ENCODE results near the gene CBARP. TPM values are rescaled to one million over a fixed set of nuclear protein-coding genes. Genes with fewer than 3 reads are reported as not detected.

Gene CBARP
- total and polyA plus RNA-seq, 2 donors from 2014 or later, result 1.0 to 1.1 TPM

DNA sequence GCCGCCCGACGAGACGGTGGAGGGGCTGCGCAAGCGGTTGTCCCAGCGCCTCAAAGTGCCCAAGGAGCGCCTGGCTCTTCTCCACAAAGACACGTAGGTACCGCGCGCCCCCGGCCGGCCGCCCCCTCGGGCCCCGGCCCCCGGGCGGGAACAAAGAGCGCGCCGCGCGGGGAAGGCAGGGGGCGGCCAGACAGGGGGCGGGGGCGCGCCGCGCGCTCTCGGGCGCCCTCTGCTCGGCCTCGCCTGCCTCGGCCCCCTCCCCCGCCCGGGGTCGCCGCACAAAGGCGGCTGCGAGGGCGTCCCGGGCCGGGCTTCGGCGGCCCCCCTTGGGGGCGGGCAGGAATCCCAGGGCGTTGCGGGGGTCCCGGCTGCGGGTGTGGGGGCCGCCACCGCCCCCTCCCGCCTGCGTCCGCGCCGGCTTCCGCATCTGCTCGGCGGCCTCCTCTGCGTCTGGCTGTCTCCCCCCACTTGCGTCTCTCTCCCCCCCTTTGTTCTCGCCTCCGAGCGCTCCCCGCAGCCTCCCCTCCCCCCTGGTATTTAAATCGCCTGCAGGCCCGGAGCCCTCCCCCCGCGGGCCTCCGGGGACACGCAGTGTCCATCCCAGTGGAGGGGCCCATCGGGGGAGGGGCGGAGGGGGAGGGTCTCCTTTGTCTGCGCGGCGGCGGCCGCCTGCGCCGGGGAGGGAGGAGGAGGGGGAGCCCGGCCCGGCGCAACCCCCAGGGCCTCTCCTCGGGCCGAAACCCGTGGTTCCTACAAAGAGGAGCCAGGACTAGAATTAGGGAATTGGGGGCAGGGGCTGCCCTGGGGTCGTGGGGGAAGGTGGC, 12.8 kb upstream of the CBARP start:
- Histone ChIP-seq H3K4me3 (ENCODE audit: low read length in 3 of 3) (peak overlapping the region; percentile 61 to 73 (median 69)), H3K9me3 (ENCODE audit: control insufficient read depth in 2 of 3, insufficient read depth in 1 of 3, low read length in 3 of 3) (no peaks in the 10 kb centered on the region), H3K9ac (ENCODE audit: low read length in 3 of 3) (peak overlapping the region in 2 of 3 donors; percentile 32 to 88), H3K27ac (ENCODE audit: low read depth in 2 of 2, low read length in 2 of 2) (peak overlapping the region; percentile 97), H3K4me1 (ENCODE audit: control insufficient read depth in 2 of 3, insufficient read depth in 2 of 3, low read depth in 1 of 3, low read length in 3 of 3) (peaks cover 0 to 38% (median 16%) of the 10 kb centered on the region in 3 donors), H3K27me3 (ENCODE audit: control insufficient read depth, insufficient read depth, low read length) (no peaks in the 10 kb centered on the region), H3K36me3 (ENCODE audit: control insufficient read depth in 2 of 3, insufficient read depth in 3 of 3, low read length in 3 of 3) (peaks cover 3 to 21% (median 10%) of the 10 kb centered on the region in 3 donors)
- intact Hi-C loops (cut with DNase I), result no loop called here
- DNase-seq (peak; percentile 85 to 93 (median 93)), FAIRE-seq (no peak)
- TF ChIP-seq, protein P1, sequence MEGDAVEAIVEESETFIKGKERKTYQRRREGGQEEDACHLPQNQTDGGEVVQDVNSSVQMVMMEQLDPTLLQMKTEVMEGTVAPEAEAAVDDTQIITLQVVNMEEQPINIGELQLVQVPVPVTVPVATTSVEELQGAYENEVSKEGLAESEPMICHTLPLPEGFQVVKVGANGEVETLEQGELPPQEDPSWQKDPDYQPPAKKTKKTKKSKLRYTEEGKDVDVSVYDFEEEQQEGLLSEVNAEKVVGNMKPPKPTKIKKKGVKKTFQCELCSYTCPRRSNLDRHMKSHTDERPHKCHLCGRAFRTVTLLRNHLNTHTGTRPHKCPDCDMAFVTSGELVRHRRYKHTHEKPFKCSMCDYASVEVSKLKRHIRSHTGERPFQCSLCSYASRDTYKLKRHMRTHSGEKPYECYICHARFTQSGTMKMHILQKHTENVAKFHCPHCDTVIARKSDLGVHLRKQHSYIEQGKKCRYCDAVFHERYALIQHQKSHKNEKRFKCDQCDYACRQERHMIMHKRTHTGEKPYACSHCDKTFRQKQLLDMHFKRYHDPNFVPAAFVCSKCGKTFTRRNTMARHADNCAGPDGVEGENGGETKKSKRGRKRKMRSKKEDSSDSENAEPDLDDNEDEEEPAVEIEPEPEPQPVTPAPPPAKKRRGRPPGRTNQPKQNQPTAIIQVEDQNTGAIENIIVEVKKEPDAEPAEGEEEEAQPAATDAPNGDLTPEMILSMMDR (IDR thresholded peaks at IDR 0.05; ENCODE audit: borderline replicate concordance, extremely low read depth, insufficient read depth), result no peak

DNA sequence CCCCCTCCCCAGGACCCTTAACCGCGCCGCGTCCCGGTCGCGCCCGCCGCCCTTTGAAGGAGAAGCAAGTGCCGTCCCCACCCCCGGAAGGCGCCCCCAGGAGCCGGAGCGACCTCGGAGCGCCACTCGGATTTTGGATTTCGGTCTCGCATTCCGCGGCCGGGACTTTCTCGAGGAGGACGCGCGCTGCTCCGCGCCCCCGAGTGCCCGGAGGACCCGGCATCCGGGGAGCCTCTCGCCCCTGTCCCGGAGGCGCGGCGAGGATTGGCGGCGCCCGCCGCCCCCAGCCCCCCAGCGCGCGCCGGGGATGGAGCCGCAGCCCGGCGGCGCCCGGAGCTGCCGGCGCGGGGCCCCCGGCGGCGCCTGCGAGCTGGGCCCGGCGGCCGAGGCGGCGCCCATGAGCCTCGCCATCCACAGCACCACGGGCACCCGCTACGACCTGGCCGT, 12.2 kb upstream of the CBARP start:
- TF ChIP-seq, protein P1 (IDR thresholded peaks at IDR 0.05; ENCODE audit: borderline replicate concordance, extremely low read depth, insufficient read depth), result no peak
- H3K9me3 ChIP-seq (ENCODE audit: control insufficient read depth in 2 of 3, insufficient read depth in 1 of 3, low read length in 3 of 3), result no peaks in the 10 kb centered on the region
- H3K9ac ChIP-seq (ENCODE audit: low read length in 3 of 3), result peak overlapping the region in 1 of 3 donors; percentile 55
- H3K36me3 ChIP-seq (ENCODE audit: control insufficient read depth in 2 of 3, insufficient read depth in 3 of 3, low read length in 3 of 3), result peaks cover 3 to 15% (median 4%) of the 10 kb centered on the region in 3 donors
- H3K27ac ChIP-seq (ENCODE audit: low read depth in 2 of 2, low read length in 2 of 2), result peak overlapping the region; percentile 92
- peak overlapping the region; percentile 36 to 60 (median 48) for H3K4me3 ChIP-seq (ENCODE audit: low read length in 3 of 3)
- intact Hi-C loops (cut with DNase I), result no loop called here
- DNase-seq (no peak), FAIRE-seq (no peak)
- no peaks in the 10 kb centered on the region for H3K27me3 ChIP-seq (ENCODE audit: control insufficient read depth, insufficient read depth, low read length)
- H3K4me1 ChIP-seq (ENCODE audit: control insufficient read depth in 2 of 3, insufficient read depth in 2 of 3, low read depth in 1 of 3, low read length in 3 of 3), result peaks cover 0 to 34% (median 16%) of the 10 kb centered on the region in 3 donors

DNA sequence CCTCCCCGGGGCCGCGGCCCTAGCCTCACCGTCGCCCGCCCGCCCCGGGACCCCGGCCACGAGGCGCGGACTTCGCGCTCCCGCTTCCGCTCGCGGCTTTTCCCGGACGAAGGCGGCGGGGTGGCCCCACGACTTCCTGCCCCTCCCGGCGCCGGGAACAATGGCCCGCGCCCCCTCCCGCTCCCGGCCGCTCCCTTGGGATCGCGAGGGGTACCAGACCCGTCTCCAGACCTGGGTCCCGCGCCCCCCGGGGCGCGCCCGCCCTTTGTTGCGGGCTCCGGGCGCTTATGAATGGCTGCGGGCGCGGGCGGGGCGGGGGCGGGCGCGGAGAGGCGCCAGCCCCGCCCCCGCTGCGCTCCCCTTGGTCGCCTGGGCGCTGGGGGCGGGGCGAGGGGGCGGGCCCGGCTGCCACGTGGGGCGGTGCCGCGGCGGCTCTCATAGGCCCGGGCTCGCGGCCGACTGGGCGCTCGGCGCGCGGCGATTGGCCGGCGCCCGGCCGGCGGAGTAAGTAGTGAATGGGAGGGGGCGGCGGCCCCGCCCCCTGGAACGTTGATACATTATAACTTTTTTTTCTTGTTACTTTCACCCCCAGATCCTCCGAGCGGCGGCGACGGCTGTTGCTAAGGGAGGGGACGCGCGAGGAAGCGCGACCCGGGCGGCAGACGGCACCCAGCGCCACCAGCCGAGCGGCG, 11.6 kb upstream of the CBARP start:
- peaks cover 0 to 9% (median under 1%) of the 10 kb centered on the region in 3 donors for H3K36me3 ChIP-seq (ENCODE audit: control insufficient read depth in 2 of 3, insufficient read depth in 3 of 3, low read length in 3 of 3)
- no peaks in the 10 kb centered on the region for H3K9me3 ChIP-seq (ENCODE audit: control insufficient read depth in 2 of 3, insufficient read depth in 1 of 3, low read length in 3 of 3)
- H3K9ac ChIP-seq (ENCODE audit: low read length in 3 of 3), result peak overlapping the region in 1 of 3 donors; percentile 55
- intact Hi-C loops (cut with DNase I), result no loop called here
- H3K27ac ChIP-seq (ENCODE audit: low read depth in 2 of 2, low read length in 2 of 2), result peak overlapping the region; percentile 96 to 99
- H3K4me1 ChIP-seq (ENCODE audit: control insufficient read depth in 2 of 3, insufficient read depth in 2 of 3, low read depth in 1 of 3, low read length in 3 of 3), result peaks cover 0 to 30% (median 21%) of the 10 kb centered on the region in 3 donors
- peak overlapping the region; percentile 36 to 60 (median 48) for H3K4me3 ChIP-seq (ENCODE audit: low read length in 3 of 3)
- TF ChIP-seq, protein P1 (IDR thresholded peaks at IDR 0.05; ENCODE audit: borderline replicate concordance, extremely low read depth, insufficient read depth), result no peak
- no peak for FAIRE-seq
- DNase-seq, result peak; percentile 97 to 99 (median 98)
- H3K27me3 ChIP-seq (ENCODE audit: control insufficient read depth, insufficient read depth, low read length), result no peaks in the 10 kb centered on the region

All from kidney (tissue), 14 donors.